ENCODE results near the gene WFDC11.
"Not testable (repeated sequence)": the region's sequence is repeated elsewhere in the genome, so short reads cannot be mapped to it uniquely, and the experiment has no call there.

- TF ChIP-seq CTCF (IDR thresholded peaks at IDR 0.05; ENCODE audit: low read depth, low read length); EZH2phosphoT487 (IDR thresholded peaks at IDR 0.05; ENCODE audit: low read depth): not testable (repeated sequence)
These were observed 18.3 kb downstream of the WFDC11 start for GRCh38 chr20:45651726-45652125.
